Measurements from ENCODE around the gene SLC30A2. TPM values are rescaled to one million over a fixed set of nuclear protein-coding genes. Genes with fewer than 3 reads are reported as not detected.
A peak's percentile ranks its signal among the peaks of the same experiment; 100 is the strongest.

The SLC30A2 gene
- total and polyA plus RNA-seq, 9 of the 15 experiments (the other 6 are each of a cell fraction or from before 2014, with no cell fraction given) = 0.01 to 0.18 (median 0.06) TPM; not detected in 3

DNA sequence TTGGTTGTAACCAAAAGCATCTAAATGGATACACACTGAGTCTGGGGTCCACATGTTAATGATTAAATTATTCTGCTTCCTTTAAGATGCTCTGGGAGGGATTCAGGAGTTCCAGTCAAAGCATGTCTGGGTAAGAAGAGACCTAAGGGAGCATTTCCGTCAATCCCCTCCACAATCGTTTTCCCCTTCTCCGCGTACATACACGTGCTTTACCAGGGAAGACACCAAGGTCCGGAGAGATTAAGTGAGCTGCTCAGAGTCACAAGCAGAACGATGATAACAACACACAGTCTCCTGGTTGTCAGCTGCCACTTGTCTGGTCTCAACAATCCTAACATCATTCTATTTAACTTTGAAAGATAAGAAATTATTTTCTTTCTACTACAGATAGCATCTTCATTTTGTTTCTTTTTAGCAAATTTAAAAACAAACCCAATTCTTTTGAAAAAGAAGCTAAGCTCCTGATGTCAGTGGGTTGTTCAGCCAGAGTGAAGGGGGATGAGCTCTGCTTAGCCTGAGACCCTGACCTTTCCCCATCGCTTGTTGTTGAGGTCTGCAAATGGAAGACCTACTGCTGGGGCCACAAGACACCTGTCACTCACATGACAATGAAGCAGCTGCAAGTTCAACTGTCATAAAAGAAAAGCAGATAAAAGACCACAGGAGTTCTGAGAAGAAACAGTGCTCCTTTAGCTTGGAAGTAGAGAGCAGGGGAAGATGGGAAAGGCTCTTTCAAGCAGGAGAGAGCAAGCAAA lies 52.5 kb downstream of the SLC30A2 start (continued):
- TF ChIP-seq, protein P1, sequence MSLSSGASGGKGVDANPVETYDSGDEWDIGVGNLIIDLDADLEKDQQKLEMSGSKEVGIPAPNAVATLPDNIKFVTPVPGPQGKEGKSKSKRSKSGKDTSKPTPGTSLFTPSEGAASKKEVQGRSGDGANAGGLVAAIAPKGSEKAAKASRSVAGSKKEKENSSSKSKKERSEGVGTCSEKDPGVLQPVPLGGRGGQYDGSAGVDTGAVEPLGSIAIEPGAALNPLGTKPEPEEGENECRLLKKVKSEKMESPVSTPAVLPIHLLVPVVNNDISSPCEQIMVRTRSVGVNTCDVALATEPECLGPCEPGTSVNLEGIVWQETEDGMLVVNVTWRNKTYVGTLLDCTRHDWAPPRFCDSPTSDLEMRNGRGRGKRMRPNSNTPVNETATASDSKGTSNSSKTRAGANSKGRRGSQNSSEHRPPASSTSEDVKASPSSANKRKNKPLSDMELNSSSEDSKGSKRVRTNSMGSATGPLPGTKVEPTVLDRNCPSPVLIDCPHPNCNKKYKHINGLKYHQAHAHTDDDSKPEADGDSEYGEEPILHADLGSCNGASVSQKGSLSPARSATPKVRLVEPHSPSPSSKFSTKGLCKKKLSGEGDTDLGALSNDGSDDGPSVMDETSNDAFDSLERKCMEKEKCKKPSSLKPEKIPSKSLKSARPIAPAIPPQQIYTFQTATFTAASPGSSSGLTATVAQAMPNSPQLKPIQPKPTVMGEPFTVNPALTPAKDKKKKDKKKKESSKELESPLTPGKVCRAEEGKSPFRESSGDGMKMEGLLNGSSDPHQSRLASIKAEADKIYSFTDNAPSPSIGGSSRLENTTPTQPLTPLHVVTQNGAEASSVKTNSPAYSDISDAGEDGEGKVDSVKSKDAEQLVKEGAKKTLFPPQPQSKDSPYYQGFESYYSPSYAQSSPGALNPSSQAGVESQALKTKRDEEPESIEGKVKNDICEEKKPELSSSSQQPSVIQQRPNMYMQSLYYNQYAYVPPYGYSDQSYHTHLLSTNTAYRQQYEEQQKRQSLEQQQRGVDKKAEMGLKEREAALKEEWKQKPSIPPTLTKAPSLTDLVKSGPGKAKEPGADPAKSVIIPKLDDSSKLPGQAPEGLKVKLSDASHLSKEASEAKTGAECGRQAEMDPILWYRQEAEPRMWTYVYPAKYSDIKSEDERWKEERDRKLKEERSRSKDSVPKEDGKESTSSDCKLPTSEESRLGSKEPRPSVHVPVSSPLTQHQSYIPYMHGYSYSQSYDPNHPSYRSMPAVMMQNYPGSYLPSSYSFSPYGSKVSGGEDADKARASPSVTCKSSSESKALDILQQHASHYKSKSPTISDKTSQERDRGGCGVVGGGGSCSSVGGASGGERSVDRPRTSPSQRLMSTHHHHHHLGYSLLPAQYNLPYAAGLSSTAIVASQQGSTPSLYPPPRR (CRISPR knock-in tag; IDR thresholded peaks at IDR 0.05; ENCODE audit: borderline replicate concordance) = 0 out of 2 replicates have a peak, but pooled peaks have one; percentile 35
- TF ChIP-seq FOSL1 (tag; conservative IDR thresholded peaks at IDR 0.05) (peak; percentile 42), HSF4 (CRISPR knock-in tag; IDR thresholded peaks at IDR 0.05; ENCODE audit: borderline replicate concordance) (no peak), CSDE1 (IDR thresholded peaks at IDR 0.05) (0 out of 4 replicates have a peak, but pooled peaks of 1 of the 2 experiments have one; percentile 48), ZNF165 (CRISPR knock-in tag; IDR thresholded peaks at IDR 0.05; ENCODE audit: borderline replicate concordance) (no peak), CBFA2T3 (IDR thresholded peaks at IDR 0.05) (peak; percentile 78), MYNN (IDR thresholded peaks at IDR 0.05) (no peak), MYNN (CRISPR knock-in tag; IDR thresholded peaks at IDR 0.05) (no peak), MECOM (CRISPR knock-in tag; IDR thresholded peaks at IDR 0.05) (peak; percentile 79; the same call in 1 of the 2 replicates), MYBL2 (IDR thresholded peaks at IDR 0.05; ENCODE audit: low read depth) (no peak), MYBL2 (CRISPR knock-in tag; IDR thresholded peaks at IDR 0.05; ENCODE audit: borderline replicate concordance) (no peak), FOXM1 (IDR thresholded peaks at IDR 0.05; ENCODE audit: low read depth) (no peak), FOXM1 (CRISPR knock-in tag; IDR thresholded peaks at IDR 0.05; ENCODE audit: low read depth) (no peak)
- TF ChIP-seq, protein P2, sequence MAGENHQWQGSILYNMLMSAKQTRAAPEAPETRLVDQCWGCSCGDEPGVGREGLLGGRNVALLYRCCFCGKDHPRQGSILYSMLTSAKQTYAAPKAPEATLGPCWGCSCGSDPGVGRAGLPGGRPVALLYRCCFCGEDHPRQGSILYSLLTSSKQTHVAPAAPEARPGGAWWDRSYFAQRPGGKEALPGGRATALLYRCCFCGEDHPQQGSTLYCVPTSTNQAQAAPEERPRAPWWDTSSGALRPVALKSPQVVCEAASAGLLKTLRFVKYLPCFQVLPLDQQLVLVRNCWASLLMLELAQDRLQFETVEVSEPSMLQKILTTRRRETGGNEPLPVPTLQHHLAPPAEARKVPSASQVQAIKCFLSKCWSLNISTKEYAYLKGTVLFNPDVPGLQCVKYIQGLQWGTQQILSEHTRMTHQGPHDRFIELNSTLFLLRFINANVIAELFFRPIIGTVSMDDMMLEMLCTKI (IDR thresholded peaks at IDR 0.05; ENCODE audit: partially characterized antibody) = no peak
